GM18520 (cell line): ENCODE data around the gene SRRM1.
"Not testable (repeated sequence)": the region's sequence is repeated elsewhere in the genome, so short reads cannot be mapped to it uniquely, and the experiment has no call there.

Experiments
- ATAC-seq: cut with Tn5 transposase; IDR thresholded peaks from one replicate; pipeline ENCODE4 v1.9.1; 2021; ENCODE audit not compliant: unreplicated experiment

The SRRM1 gene

DNA sequence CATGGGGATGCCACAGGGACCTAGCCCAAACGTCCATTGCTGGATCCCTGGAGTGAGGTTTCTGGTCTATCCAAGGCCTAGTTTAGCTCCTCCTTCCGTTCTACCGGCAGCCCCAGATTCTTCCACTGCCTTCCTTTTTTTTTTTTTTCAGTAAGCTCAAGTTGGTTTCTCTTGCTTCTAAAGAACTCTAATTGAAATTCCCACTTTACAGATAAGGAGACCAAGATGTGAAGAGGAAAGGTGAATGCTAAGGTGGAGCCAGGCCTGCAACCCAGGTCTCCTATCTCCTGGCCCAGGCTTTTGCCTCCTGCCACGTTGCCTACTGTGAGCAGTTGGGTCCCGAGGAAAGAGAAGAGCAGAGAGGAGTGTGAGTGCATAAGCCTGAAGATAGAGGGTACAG is 70.6 kb downstream of the SRRM1 start:
- ATAC-seq = no peak

GRCh38 chr1:24714859-24715520 is 71.9 kb downstream of the SRRM1 start:
- no peak for ATAC-seq

- ATAC-seq = no peak
Observed at GRCh38 chr1:24715658-24716057, 72.6 kb downstream of the SRRM1 start.

GRCh38 chr1:24717887-24718650 is 75.0 kb downstream of the SRRM1 start:
- ATAC-seq = no peak

- no peak for ATAC-seq
Observed at GRCh38 chr1:24720152-24720551, 77.0 kb downstream of the SRRM1 start.

DNA sequence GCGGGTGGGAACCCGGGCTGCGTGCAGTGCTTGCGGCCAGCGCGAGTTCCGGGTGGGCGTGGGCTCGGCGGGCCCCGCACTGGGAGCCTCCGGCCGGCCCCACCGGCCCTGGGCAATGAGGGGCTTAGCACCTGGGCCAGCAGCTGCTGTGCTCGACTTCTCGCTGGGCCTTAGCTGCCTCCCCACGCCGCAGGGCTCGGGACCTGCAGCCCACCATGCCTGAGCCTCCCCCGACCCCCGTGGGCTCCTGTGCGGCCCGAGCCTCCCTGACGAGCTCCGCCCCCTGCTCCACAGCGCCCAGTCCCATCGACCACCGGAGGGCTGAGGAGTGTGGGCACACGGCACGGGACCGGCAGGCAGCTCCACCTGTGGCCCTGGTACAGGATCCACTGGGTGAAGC is 78.4 kb downstream of the SRRM1 start:
- ATAC-seq = no peak

GRCh38 chr1:24722073-24723035 is 79.3 kb downstream of the SRRM1 start:
- ATAC-seq = not testable (repeated sequence)
